CD4-positive, alpha-beta memory T cell (primary cell): ENCODE data around the gene PRTFDC1. TPM values are rescaled to one million over a fixed set of nuclear protein-coding genes. Genes with fewer than 3 reads are reported as not detected.
"Not testable (repeated sequence)": the region's sequence is repeated elsewhere in the genome, so short reads cannot be mapped to it uniquely, and the experiment has no call there.

Source experiments
- CTCF ChIA-PET: fragments of 350-600 bp; sonication (Branson Sonifier 250); formaldehyde crosslinking; loops from one replicate; lab custom pipeline; 2021; ENCODE audit warnings: inconsistent platforms; ENCODE audit not compliant: partially characterized antibody; lab: Charles Lee
- POLR2A ChIA-PET: fragments of 350-600 bp; sonication (Branson Sonifier 250); formaldehyde crosslinking; loops from one replicate; lab custom pipeline; 2021; ENCODE audit not compliant: partially characterized antibody; lab: Charles Lee
- DNase-seq, 5 donors: peaks; one replicate each; pipeline versions ENCODE4 v3.0.0 to v3.0.0-alpha.2; 2020 to 2022; ENCODE audit warnings: mixed read lengths in 1 of 5
- H3K27ac ChIP-seq: one replicate; pipeline ENCODE4 v1.7.0; 2013; ENCODE audit warnings: low read depth, low read length
- H3K27me3 ChIP-seq: 2 replicates; pipeline ENCODE4 v1.7.0; 2013; ENCODE audit warnings: mild to moderate bottlenecking, low read length, moderate library complexity; ENCODE audit not compliant: insufficient read depth
- H3K36me3 ChIP-seq: 2 replicates; pipeline ENCODE4 v1.7.0; 2013; ENCODE audit warnings: mild to moderate bottlenecking, low read length, moderate library complexity; ENCODE audit not compliant: insufficient read depth
- H3K4me1 ChIP-seq: 2 replicates; pipeline ENCODE4 v1.7.0; 2013; ENCODE audit warnings: mild to moderate bottlenecking, low read length, moderate library complexity; ENCODE audit not compliant: insufficient read depth
- H3K4me3 ChIP-seq, 2 donors: one replicate each; pipeline ENCODE4 v1.7.0; 2013; ENCODE audit warnings: low read length in 2 of 2, mild to moderate bottlenecking in 1 of 2
- H3K9me3 ChIP-seq, 2 donors: one replicate each; pipeline ENCODE4 v1.7.0; 2013; ENCODE audit warnings: low read length in 2 of 2, control low read depth in 1 of 2; ENCODE audit not compliant: control insufficient read depth in 1 of 2
- H3K27ac Mint-ChIP-seq, 7 donors: one replicate each; pipeline ENCODE4 v1.8.0; 2020 to 2021; ENCODE audit warnings: mixed read lengths in 7 of 7, mild to moderate bottlenecking in 6 of 7, inconsistent platforms in 3 of 7, moderate library complexity in 3 of 7
- H3K27me3 Mint-ChIP-seq, 2 donors: one replicate each; pipeline ENCODE4 v1.8.0; 2020 to 2021; ENCODE audit warnings: mixed read lengths in 2 of 2
- H3K36me3 Mint-ChIP-seq, 2 donors: one replicate each; pipeline ENCODE4 v1.8.0; 2020 to 2021; ENCODE audit warnings: mixed read lengths in 2 of 2, inconsistent platforms in 1 of 2, mild to moderate bottlenecking in 1 of 2
- H3K4me1 Mint-ChIP-seq, 4 donors: one replicate each; pipeline ENCODE4 v1.8.0; 2020 to 2021; ENCODE audit warnings: mixed read lengths in 4 of 4, mild to moderate bottlenecking in 1 of 4
- H3K4me3 Mint-ChIP-seq, 8 donors: one replicate each; pipeline ENCODE4 v1.8.0; 2020 to 2021; ENCODE audit warnings: mixed read lengths in 8 of 8, mild to moderate bottlenecking in 7 of 8, moderate library complexity in 6 of 8, inconsistent platforms in 3 of 8
- H3K9me3 Mint-ChIP-seq, 8 donors: one replicate each; pipeline ENCODE4 v1.8.0; 2020 to 2021; ENCODE audit warnings: mixed read lengths in 8 of 8, mild to moderate bottlenecking in 5 of 8, inconsistent platforms in 3 of 8, moderate library complexity in 1 of 8
- intact Hi-C: fragments of 100-400 bp; cut with micrococcal nuclease; formaldehyde crosslinking; loops from one replicate; pipeline ENCODE4 v1.15.1; 2023
- polyA plus RNA-seq, 2 donors: library from polyadenylated mRNA; unstranded; fragments of 300-500 nt; fragmentation: Illumina TruSeq; gene quantifications; one replicate each; pipeline ENCODE4 v1.2.3, GENCODE V29; 2021
- total RNA-seq, 2 experiments: library from RNA; stranded (reverse); gene quantifications; one replicate each; pipeline ENCODE4 v1.2.3, GENCODE V29; 2021

The PRTFDC1 gene
- total and polyA plus RNA-seq, 4 experiments from 2014 or later, result 0.21 to 0.97 (median 0.31) TPM

DNA sequence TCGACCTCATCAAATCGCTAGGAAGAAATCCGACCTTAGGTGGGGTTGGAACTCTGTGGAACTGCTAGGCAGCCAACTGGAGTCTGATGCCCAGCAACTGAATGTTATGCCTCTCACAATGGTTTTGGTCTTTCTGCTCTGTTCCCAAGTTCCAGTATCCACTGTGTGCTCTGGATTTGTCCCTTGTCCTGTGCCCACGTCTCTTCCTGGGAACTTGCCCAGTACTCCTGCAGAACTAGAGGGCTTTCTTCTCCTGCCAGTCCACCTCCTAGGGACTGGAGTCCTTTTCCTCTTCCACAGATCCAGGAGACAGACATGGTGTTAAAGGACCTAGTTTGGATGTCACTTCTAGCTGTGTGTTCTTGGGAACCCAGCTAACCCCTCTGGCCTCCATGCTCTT is 26.6 kb downstream of the PRTFDC1 start:
- Mint-ChIP-seq H3K4me1 (peaks cover 8 to 23% (median 11%) of the 10 kb centered on the region in 4 donors), H3K36me3 (peaks cover 8 to 14% of the 10 kb centered on the region in 2 donors), H3K4me3 (no peak overlapping the region), H3K27ac (no peak overlapping the region), H3K9me3 (peaks cover 0 to 23% (median 14%) of the 10 kb centered on the region in 8 donors), H3K27me3 (no peaks in the 10 kb centered on the region)
- Histone ChIP-seq H3K27ac (no peak overlapping the region), H3K27me3 (no peaks in the 10 kb centered on the region), H3K9me3 (no peaks in the 10 kb centered on the region), H3K4me1 (peaks cover 7% of the 10 kb centered on the region), H3K36me3 (no peaks in the 10 kb centered on the region), H3K4me3 (no peak overlapping the region)
- CTCF ChIA-PET, result interaction anchor here (0.9 to 1.1 kb wide), 2 partner anchors 8 to 10 kb away, joined by 3 to 4 read pairs; no protein-coding TSS in a partner anchor
- POLR2A ChIA-PET, result no interaction called here
- intact Hi-C loops, result no loop called here
- DNase-seq, result no peak

DNA sequence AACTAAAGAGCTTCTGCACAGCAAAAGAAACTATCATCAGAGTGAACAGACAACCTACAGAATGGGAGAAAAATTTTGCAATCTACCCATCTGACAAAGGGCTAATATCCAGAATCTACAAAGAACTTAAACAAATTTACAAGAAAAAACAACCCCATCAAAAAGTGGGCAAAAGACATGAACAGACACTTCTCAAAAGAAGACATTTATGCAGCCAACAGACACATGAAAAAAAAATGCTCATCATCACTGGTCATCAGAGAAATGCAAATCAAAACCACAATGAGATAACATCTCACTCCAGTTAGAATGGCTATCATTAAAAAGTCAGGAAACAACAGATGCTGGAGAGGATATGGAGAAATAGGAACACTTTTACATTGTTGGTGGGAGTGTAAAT is 27.9 kb downstream of the PRTFDC1 start:
- DNase-seq, H3K9me3 ChIP-seq, CTCF ChIA-PET, H3K4me3 ChIP-seq, H3K27me3 ChIP-seq, H3K27ac Mint-ChIP-seq, H3K36me3 ChIP-seq, H3K27ac ChIP-seq, POLR2A ChIA-PET, H3K27me3 Mint-ChIP-seq, intact Hi-C loops, H3K4me3 Mint-ChIP-seq: not testable (repeated sequence)
- Mint-ChIP-seq H3K36me3 (peaks cover 8 to 14% of the 10 kb centered on the region in 2 donors), H3K9me3 (peaks cover 0 to 26% (median 14%) of the 10 kb centered on the region in 8 donors), H3K4me1 (peaks cover 12 to 24% (median 15%) of the 10 kb centered on the region in 4 donors)
- H3K4me1 ChIP-seq, result peaks cover 13% of the 10 kb centered on the region

DNA sequence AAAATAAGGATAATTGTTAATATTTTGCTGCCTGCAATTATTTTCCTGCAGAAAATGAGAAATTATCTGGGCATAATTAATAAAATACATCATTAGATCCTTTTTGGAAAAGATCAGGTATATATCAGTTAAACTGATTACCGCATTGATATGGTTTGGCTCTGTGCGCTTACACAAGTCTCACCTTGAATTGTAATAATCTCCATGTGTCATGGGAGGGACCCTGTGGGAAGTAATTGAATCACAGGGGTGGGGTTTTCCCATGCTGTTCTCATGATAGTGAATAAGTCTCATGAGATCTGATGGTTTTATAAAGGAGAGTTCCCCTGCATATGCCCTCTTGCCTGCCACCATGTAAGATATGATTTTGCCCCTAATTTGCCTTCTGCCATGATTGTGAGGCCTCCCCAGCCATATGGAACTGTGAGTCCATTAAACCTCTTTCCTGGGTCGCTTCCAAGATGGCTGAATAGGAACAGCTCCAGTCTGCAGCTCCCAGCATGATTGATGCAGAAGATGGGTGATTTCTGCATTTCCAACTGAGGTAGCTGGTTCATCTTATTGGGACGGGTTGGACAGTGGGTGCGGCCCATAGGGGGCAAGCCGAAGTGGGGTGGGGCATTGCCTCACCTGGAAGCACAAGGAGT is 30.1 kb downstream of the PRTFDC1 start:
- H3K36me3 ChIP-seq, intact Hi-C loops, H3K27ac ChIP-seq, H3K9me3 ChIP-seq, H3K27me3 ChIP-seq, DNase-seq, H3K27ac Mint-ChIP-seq, H3K27me3 Mint-ChIP-seq, H3K4me3 ChIP-seq: not testable (repeated sequence)
- H3K4me1 ChIP-seq, result peaks cover 13% of the 10 kb centered on the region
- Mint-ChIP-seq H3K9me3 (peaks cover 0 to 26% (median 15%) of the 10 kb centered on the region in 8 donors), H3K4me3 (peak overlapping the region in 1 of 8 donors; percentile 21), H3K36me3 (peaks cover 8 to 14% of the 10 kb centered on the region in 2 donors), H3K4me1 (peaks cover 10 to 18% (median 14%) of the 10 kb centered on the region in 4 donors)
- ChIA-PET CTCF (interaction anchor here (1.5 kb wide), 1 partner anchor 13 kb away, joined by 4 read pairs; no protein-coding TSS in a partner anchor), POLR2A (interaction anchor here (0.6 kb wide), 1 partner anchor 38 kb away, joined by 3 read pairs; no protein-coding TSS in a partner anchor)

DNA sequence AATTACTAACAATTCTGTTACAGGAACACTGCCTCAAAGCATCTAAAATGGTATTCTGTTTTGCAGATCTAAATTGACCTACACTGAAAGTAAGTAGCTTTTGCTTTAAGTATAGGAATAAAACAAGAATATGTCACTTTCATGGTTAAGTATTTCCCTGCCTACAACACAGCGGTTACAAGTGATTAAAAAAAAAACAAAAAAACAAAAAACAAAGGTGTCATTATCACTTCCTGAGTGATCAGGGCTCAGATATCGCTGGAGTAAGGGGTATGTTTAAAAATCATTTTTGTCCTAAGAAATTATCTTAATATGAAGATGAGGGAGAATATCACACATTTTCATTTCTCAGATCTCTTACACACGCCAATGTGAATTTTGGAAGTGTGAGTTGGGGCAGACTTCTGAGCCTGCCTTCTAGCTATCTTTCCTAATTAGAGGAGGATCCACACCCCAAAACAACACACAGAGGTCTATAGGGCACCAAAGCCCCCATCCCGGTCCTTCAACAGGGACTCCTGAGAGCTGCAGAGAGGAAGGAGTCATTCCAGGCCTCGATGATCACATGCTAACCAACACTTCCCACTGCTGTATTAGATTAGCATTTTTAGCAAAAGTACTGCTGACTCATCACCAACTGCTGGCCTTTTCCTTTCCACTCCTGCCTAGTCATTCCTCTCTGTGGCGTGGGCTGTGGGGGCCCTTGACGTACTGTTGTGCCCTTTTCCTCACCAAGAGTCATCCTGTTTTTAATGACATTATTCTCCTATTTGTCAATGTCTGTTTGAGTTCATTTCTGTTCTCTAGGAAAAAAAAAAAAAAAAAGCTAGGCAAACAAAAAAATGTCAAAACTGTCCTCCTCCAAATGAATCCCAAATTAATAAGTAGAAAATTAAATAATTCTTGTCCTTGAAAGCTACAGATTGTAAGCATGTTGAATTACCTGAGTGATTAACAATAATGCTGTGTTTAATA is 31.2 kb downstream of the PRTFDC1 start:
- intact Hi-C loops, result loop anchor here (2.0 kb wide), 1 partner anchor 20 kb away; no protein-coding TSS in a partner anchor
- peak in 1 of 5 donors; percentile 15 for DNase-seq
- H3K9me3 ChIP-seq, result no peaks in the 10 kb centered on the region

DNA sequence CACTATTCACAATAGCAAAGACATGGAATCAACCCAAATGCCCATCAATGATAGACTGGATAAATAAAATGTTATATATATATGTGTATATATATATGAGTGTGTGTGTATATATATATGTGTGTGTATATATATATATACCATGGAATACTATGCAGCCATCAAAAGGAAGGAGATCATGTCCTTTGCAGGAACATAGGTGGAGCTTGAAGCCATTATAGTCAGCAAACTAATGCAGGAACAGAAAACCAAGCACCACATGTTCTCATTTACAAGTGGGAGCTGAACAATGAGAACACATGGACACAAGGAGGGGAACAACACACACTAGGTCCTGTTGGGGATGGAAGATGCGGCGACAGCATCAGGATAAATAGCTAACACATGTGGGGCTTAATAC is 32.2 kb downstream of the PRTFDC1 start:
- not testable (repeated sequence) for H3K4me3 ChIP-seq, H3K9me3 ChIP-seq, H3K4me3 Mint-ChIP-seq, H3K27me3 Mint-ChIP-seq, H3K27ac Mint-ChIP-seq, DNase-seq, H3K27ac ChIP-seq, H3K36me3 ChIP-seq, H3K27me3 ChIP-seq
- H3K4me1 ChIP-seq, result peaks cover 13% of the 10 kb centered on the region
- intact Hi-C loops, result loop anchor here (2.0 kb wide), 1 partner anchor 19 kb away; no protein-coding TSS in a partner anchor
- Mint-ChIP-seq H3K4me1 (peaks cover 9 to 14% (median 13%) of the 10 kb centered on the region in 4 donors), H3K36me3 (peaks cover 5 to 14% of the 10 kb centered on the region in 2 donors), H3K9me3 (peaks cover 0 to 21% (median 14%) of the 10 kb centered on the region in 8 donors)
- CTCF ChIA-PET, result interaction anchor here (0.9 to 1.2 kb wide), 4 partner anchors 9 to 277 kb away, joined by 3 read pairs; partner anchors contain the start of gene ARHGAP21
- POLR2A ChIA-PET, result interaction anchor here (0.6 to 1.5 kb wide), 7 partner anchors 10 to 197 kb away, joined by 3 to 5 read pairs (median 3); no protein-coding TSS in a partner anchor

More for the DNA sequence above, 31.2 kb downstream of the PRTFDC1 start:
- no peak overlapping the region for H3K4me3 ChIP-seq
- H3K4me1 ChIP-seq, result peaks cover 13% of the 10 kb centered on the region
- H3K27me3 ChIP-seq, result no peaks in the 10 kb centered on the region
- Mint-ChIP-seq H3K27ac (peak overlapping the region in 6 of 7 donors; percentile 43 to 81 (median 73)), H3K4me3 (peak overlapping the region in 7 of 8 donors; percentile 13 to 73 (median 41)), H3K36me3 (peaks cover 8 to 14% of the 10 kb centered on the region in 2 donors), H3K9me3 (peaks cover 0 to 26% (median 14%) of the 10 kb centered on the region in 8 donors), H3K27me3 (no peaks in the 10 kb centered on the region), H3K4me1 (peaks cover 9 to 18% (median 14%) of the 10 kb centered on the region in 4 donors)
- no peaks in the 10 kb centered on the region for H3K36me3 ChIP-seq
- H3K27ac ChIP-seq, result no peak overlapping the region
- POLR2A ChIA-PET, result interaction anchor here (0.6 to 1.5 kb wide), 9 partner anchors 9 to 299 kb away, joined by 3 to 5 read pairs (median 3); partner anchors contain the start of genes ENKUR and THNSL1
- CTCF ChIA-PET, result interaction anchor here (0.9 to 1.2 kb wide), 4 partner anchors 8 to 278 kb away, joined by 3 read pairs; partner anchors contain the start of gene ARHGAP21

DNA sequence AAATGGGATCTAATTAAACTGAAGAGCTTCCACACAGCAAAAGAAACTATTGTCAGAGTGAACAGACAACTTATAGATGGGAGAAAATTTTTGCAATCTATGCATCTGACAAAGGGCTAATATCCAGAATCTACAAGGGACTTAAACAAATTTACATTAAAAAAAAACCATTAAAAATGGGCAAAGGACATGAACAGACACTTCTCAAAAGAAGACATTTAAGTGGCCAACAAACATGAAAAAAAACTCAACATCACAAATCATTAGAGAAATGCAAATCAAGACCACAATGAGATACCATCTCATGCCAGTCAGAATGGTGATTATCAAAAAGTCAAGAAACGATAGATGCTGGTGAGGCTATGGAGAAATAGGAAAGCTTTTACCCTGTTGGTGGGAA is 32.8 kb downstream of the PRTFDC1 start:
- H3K27me3 ChIP-seq, H3K4me3 Mint-ChIP-seq, CTCF ChIA-PET, H3K36me3 ChIP-seq, H3K9me3 ChIP-seq, DNase-seq, H3K4me3 ChIP-seq, H3K27ac ChIP-seq, H3K27ac Mint-ChIP-seq, H3K27me3 Mint-ChIP-seq: not testable (repeated sequence)
- Mint-ChIP-seq H3K36me3 (peaks cover 2 to 13% of the 10 kb centered on the region in 2 donors), H3K4me1 (peaks cover 9 to 14% (median 14%) of the 10 kb centered on the region in 4 donors), H3K9me3 (peaks cover 0 to 17% (median 11%) of the 10 kb centered on the region in 8 donors)
- H3K4me1 ChIP-seq, result peaks cover 13% of the 10 kb centered on the region
- POLR2A ChIA-PET, result interaction anchor here (1.1 kb wide), 2 partner anchors 10 to 192 kb away, joined by 3 to 4 read pairs; no protein-coding TSS in a partner anchor
- intact Hi-C loops, result loop anchor here (2.0 kb wide), 1 partner anchor 19 kb away; no protein-coding TSS in a partner anchor
